ENCODE measurements around the gene TPH1. TPM values are rescaled to one million over a fixed set of nuclear protein-coding genes. Genes with fewer than 3 reads are reported as not detected.
A peak's percentile ranks its signal among the peaks of the same experiment; 100 is the strongest.

TPH1 gene
- total RNA-seq, 1 donor from 2014 or later, result under 0.01 TPM

GRCh38 chr11:18036456-18036855 is 9.6 kb downstream of the TPH1 start:
- no peak overlapping the region for H3K9ac ChIP-seq (ENCODE audit: low read depth in 1 of 3, low read length in 3 of 3)
- no peak overlapping the region for H3K27ac ChIP-seq (ENCODE audit: low read depth, low read length)
- H3K4me3 ChIP-seq (ENCODE audit: low read length in 3 of 3), result no peak overlapping the region
- no peaks in the 10 kb centered on the region for H3K36me3 ChIP-seq (ENCODE audit: control insufficient read depth in 3 of 3, insufficient read depth in 3 of 3, low read length in 3 of 3)
- H3K27me3 ChIP-seq (ENCODE audit: control insufficient read depth in 3 of 3, insufficient read depth in 3 of 3, low read length in 3 of 3), result no peaks in the 10 kb centered on the region
- no peaks in the 10 kb centered on the region for H3K4me1 ChIP-seq (ENCODE audit: control insufficient read depth in 3 of 3, insufficient read depth in 3 of 3, low read length in 3 of 3)
- no peaks in the 10 kb centered on the region for H3K9me3 ChIP-seq (ENCODE audit: control insufficient read depth in 3 of 3, low read length in 3 of 3)

GRCh38 chr11:18027475-18027874 is 18.6 kb downstream of the TPH1 start:
- Histone ChIP-seq H3K4me1 (ENCODE audit: control insufficient read depth in 3 of 3, insufficient read depth in 3 of 3, low read length in 3 of 3) (no peaks in the 10 kb centered on the region), H3K4me3 (ENCODE audit: low read length in 3 of 3) (no peak overlapping the region), H3K9me3 (ENCODE audit: control insufficient read depth in 3 of 3, low read length in 3 of 3) (no peaks in the 10 kb centered on the region), H3K9ac (ENCODE audit: low read depth in 1 of 3, low read length in 3 of 3) (no peak overlapping the region), H3K27ac (ENCODE audit: low read depth, low read length) (no peak overlapping the region), H3K36me3 (ENCODE audit: control insufficient read depth in 3 of 3, insufficient read depth in 3 of 3, low read length in 3 of 3) (no peaks in the 10 kb centered on the region), H3K27me3 (ENCODE audit: control insufficient read depth in 3 of 3, insufficient read depth in 3 of 3, low read length in 3 of 3) (no peaks in the 10 kb centered on the region)

DNA sequence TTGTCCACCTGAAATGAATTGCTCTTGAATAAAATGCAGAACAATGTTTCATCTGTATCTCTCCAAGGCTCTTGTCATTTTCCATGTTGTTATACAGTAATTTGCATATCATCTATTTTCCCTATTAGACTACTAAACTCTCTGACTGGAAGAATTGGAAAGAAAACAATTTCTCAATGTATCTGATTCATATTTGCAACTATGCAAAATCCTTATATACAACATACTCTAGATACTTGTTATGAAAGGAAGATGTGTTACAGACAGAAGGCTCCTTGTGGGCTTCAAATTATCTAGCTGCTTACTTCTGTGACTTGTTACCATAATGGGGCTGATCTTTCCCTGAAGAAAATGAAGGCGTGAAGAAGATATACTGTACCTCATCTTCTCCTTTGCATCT is 23.6 kb downstream of the TPH1 start:
- Histone ChIP-seq H3K4me1 (ENCODE audit: control insufficient read depth in 3 of 3, insufficient read depth in 3 of 3, low read length in 3 of 3) (no peaks in the 10 kb centered on the region), H3K27ac (ENCODE audit: low read depth, low read length) (no peak overlapping the region), H3K27me3 (ENCODE audit: control insufficient read depth in 3 of 3, insufficient read depth in 3 of 3, low read length in 3 of 3) (no peaks in the 10 kb centered on the region)

GRCh38 chr11:18019650-18020049 is 26.4 kb downstream of the TPH1 start:
- H3K4me1 ChIP-seq (ENCODE audit: control insufficient read depth in 3 of 3, insufficient read depth in 3 of 3, low read length in 3 of 3), result no peaks in the 10 kb centered on the region
- no peaks in the 10 kb centered on the region for H3K27me3 ChIP-seq (ENCODE audit: control insufficient read depth in 3 of 3, insufficient read depth in 3 of 3, low read length in 3 of 3)
- H3K27ac ChIP-seq (ENCODE audit: low read depth, low read length), result no peak overlapping the region
- no peaks in the 10 kb centered on the region for H3K9me3 ChIP-seq (ENCODE audit: control insufficient read depth in 3 of 3, low read length in 3 of 3)
- no peak overlapping the region for H3K9ac ChIP-seq (ENCODE audit: low read depth in 1 of 3, low read length in 3 of 3)
- H3K4me3 ChIP-seq (ENCODE audit: low read length in 3 of 3), result no peak overlapping the region
- H3K36me3 ChIP-seq (ENCODE audit: control insufficient read depth in 3 of 3, insufficient read depth in 3 of 3, low read length in 3 of 3), result no peaks in the 10 kb centered on the region

More for the DNA sequence above, 23.6 kb downstream of the TPH1 start:
- Histone ChIP-seq H3K4me3 (ENCODE audit: low read length in 3 of 3) (no peak overlapping the region), H3K36me3 (ENCODE audit: control insufficient read depth in 3 of 3, insufficient read depth in 3 of 3, low read length in 3 of 3) (no peaks in the 10 kb centered on the region), H3K9ac (ENCODE audit: low read depth in 1 of 3, low read length in 3 of 3) (no peak overlapping the region), H3K9me3 (ENCODE audit: control insufficient read depth in 3 of 3, low read length in 3 of 3) (no peaks in the 10 kb centered on the region)

GRCh38 chr11:18016789-18017188 is 29.3 kb downstream of the TPH1 start:
- Histone ChIP-seq H3K27me3 (ENCODE audit: control insufficient read depth in 3 of 3, insufficient read depth in 3 of 3, low read length in 3 of 3) (no peaks in the 10 kb centered on the region), H3K9ac (ENCODE audit: low read depth in 1 of 3, low read length in 3 of 3) (no peak overlapping the region), H3K4me3 (ENCODE audit: low read length in 3 of 3) (no peak overlapping the region), H3K9me3 (ENCODE audit: control insufficient read depth in 3 of 3, low read length in 3 of 3) (no peaks in the 10 kb centered on the region), H3K36me3 (ENCODE audit: control insufficient read depth in 3 of 3, insufficient read depth in 3 of 3, low read length in 3 of 3) (no peaks in the 10 kb centered on the region), H3K27ac (ENCODE audit: low read depth, low read length) (no peak overlapping the region), H3K4me1 (ENCODE audit: control insufficient read depth in 3 of 3, insufficient read depth in 3 of 3, low read length in 3 of 3) (peaks cover 6 to 18% (median 14%) of the 10 kb centered on the region in 3 donors)

- Histone ChIP-seq H3K27me3 (ENCODE audit: control insufficient read depth in 3 of 3, insufficient read depth in 3 of 3, low read length in 3 of 3) (no peaks in the 10 kb centered on the region), H3K9ac (ENCODE audit: low read depth in 1 of 3, low read length in 3 of 3) (no peak overlapping the region), H3K9me3 (ENCODE audit: control insufficient read depth in 3 of 3, low read length in 3 of 3) (no peaks in the 10 kb centered on the region), H3K27ac (ENCODE audit: low read depth, low read length) (no peak overlapping the region), H3K4me3 (ENCODE audit: low read length in 3 of 3) (no peak overlapping the region), H3K36me3 (ENCODE audit: control insufficient read depth in 3 of 3, insufficient read depth in 3 of 3, low read length in 3 of 3) (no peaks in the 10 kb centered on the region), H3K4me1 (ENCODE audit: control insufficient read depth in 3 of 3, insufficient read depth in 3 of 3, low read length in 3 of 3) (peaks cover 6 to 21% (median 14%) of the 10 kb centered on the region in 3 donors)
These were observed 31.2 kb downstream of the TPH1 start for GRCh38 chr11:18014876-18015275.

DNA sequence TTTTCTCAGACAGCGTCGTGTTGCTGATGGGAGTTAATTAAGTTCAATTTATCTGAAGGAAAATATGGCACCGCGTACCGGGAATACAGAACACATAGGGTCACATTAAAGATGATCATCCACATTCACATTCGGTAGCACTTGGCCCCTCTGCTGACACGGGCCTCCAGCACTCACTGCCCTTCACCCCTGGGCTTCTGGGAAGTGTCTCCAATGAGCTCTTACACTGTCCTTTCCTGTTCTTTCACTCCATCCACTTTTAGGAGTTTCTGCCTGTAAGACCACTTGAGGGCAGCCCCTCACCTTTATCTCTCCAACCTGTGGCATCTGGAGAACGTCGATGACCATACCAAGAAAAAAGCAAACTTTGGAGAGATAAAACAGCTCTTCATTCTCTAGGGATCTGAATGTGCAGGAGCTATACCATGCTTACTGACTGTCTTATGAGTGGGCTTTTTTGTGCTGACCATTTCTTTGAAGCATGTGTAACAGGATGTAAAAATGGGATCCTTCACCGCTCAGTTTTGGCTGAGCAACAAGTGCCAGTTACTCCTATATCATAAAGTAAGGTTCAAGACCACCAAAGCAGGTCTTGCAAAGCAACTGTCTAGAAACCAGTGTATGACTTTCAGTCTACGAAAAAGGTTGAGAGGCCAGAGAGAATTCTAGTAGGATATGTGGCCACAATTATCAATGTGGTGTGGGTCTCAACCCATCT is 32.1 kb downstream of the TPH1 start:
- peak overlapping the region; percentile 78 for H3K27ac ChIP-seq (ENCODE audit: low read depth, low read length)
- H3K4me3 ChIP-seq (ENCODE audit: low read length in 3 of 3), result peak overlapping the region; percentile 84 to 96 (median 92)
- H3K27me3 ChIP-seq (ENCODE audit: control insufficient read depth in 3 of 3, insufficient read depth in 3 of 3, low read length in 3 of 3), result no peaks in the 10 kb centered on the region
- H3K4me1 ChIP-seq (ENCODE audit: control insufficient read depth in 3 of 3, insufficient read depth in 3 of 3, low read length in 3 of 3), result peaks cover 6 to 21% (median 14%) of the 10 kb centered on the region in 3 donors
- no peaks in the 10 kb centered on the region for H3K36me3 ChIP-seq (ENCODE audit: control insufficient read depth in 3 of 3, insufficient read depth in 3 of 3, low read length in 3 of 3)
- H3K9me3 ChIP-seq (ENCODE audit: control insufficient read depth in 3 of 3, low read length in 3 of 3), result no peaks in the 10 kb centered on the region
- H3K9ac ChIP-seq (ENCODE audit: low read depth in 1 of 3, low read length in 3 of 3), result peak overlapping the region; percentile 62 to 87 (median 76)

- peak within 1 kb of the TSS; percentile 84 to 96 (median 92) for H3K4me3 ChIP-seq (ENCODE audit: low read length in 3 of 3)
- peaks cover 6 to 21% (median 14%) of the 10 kb centered on the region in 3 donors for H3K4me1 ChIP-seq (ENCODE audit: control insufficient read depth in 3 of 3, insufficient read depth in 3 of 3, low read length in 3 of 3)
- no peaks in the 10 kb centered on the region for H3K27me3 ChIP-seq (ENCODE audit: control insufficient read depth in 3 of 3, insufficient read depth in 3 of 3, low read length in 3 of 3)
- H3K27ac ChIP-seq (ENCODE audit: low read depth, low read length), result peak within 1 kb of the TSS; percentile 78
- H3K9ac ChIP-seq (ENCODE audit: low read depth in 1 of 3, low read length in 3 of 3), result peak within 1 kb of the TSS; percentile 76 to 87 (median 86)
- H3K36me3 ChIP-seq (ENCODE audit: control insufficient read depth in 3 of 3, insufficient read depth in 3 of 3, low read length in 3 of 3), result no peaks in the 10 kb centered on the region
- H3K9me3 ChIP-seq (ENCODE audit: control insufficient read depth in 3 of 3, low read length in 3 of 3), result no peaks in the 10 kb centered on the region
These were observed 32.9 kb downstream of the TPH1 start, which contains the start of gene SERGEF for GRCh38 chr11:18012906-18013781. SERGEF (minus strand) TSS chr11:18013047; CDS start chr11:18013010, 37 bp downstream.

DNA sequence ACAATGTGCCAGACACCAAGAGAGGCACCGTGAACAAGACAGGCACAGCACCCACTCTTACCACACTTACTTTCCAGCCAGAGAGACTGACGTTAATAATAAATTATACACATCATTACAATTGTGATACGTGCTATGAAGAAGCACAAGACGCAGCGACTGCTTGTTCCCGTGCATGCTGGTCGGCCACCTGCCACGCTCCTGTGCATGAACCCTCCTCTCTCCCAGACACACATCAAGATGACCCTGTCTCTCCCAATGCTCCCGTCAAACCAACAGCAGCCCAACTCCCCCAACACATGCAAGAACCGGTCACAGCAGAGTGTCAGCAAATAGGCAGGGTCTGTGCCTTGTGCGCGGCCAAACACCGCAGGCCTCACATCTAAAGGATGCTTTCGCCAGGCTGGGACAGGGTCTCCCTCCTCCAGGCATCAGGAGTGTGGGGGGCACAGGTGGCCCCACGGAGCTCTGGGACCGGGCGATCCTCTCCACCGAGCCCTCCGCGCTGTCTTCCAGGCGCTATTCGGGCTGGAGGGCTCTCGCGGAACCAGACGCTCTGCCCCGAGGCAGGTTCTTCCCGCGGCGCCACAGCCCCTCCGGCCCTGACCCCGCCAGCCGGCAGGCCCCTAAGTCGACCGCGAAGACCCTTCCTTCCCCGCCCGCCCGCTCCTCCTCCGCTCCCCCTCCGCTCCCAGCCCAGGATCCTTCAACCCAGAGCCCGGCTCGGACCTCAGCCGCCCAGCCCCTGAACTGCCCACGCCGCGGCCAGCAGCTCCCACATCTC is 33.8 kb downstream of the TPH1 start:
- Histone ChIP-seq H3K9me3 (ENCODE audit: control insufficient read depth in 3 of 3, low read length in 3 of 3) (no peaks in the 10 kb centered on the region), H3K36me3 (ENCODE audit: control insufficient read depth in 3 of 3, insufficient read depth in 3 of 3, low read length in 3 of 3) (no peaks in the 10 kb centered on the region), H3K27ac (ENCODE audit: low read depth, low read length) (peak overlapping the region; percentile 78), H3K9ac (ENCODE audit: low read depth in 1 of 3, low read length in 3 of 3) (peak overlapping the region; percentile 76 to 87 (median 86)), H3K4me3 (ENCODE audit: low read length in 3 of 3) (peak overlapping the region; percentile 69 to 96 (median 92)), H3K4me1 (ENCODE audit: control insufficient read depth in 3 of 3, insufficient read depth in 3 of 3, low read length in 3 of 3) (peaks cover 6 to 21% (median 14%) of the 10 kb centered on the region in 3 donors), H3K27me3 (ENCODE audit: control insufficient read depth in 3 of 3, insufficient read depth in 3 of 3, low read length in 3 of 3) (no peaks in the 10 kb centered on the region)

Data from skeletal muscle tissue (tissue), 4 donors.